Stimulated activated CD4-positive, alpha-beta T cell treated with anti-CD3 and anti-CD28 coated beads, Interleukin-12 subunit alpha, Interleukin-12 subunit beta, amount 100 ng/mL, for 48 hours (primary cell): Measurements from ENCODE around the gene DNAJC9.
"Not testable (repeated sequence)": the region's sequence is repeated elsewhere in the genome, so short reads cannot be mapped to it uniquely, and the experiment has no call there.

Experiments used
- DNase-seq, 3 donors: peaks; one replicate each; pipeline ENCODE4 v3.0.0-alpha.2; 2020; ENCODE audit warnings: low read depth in 2 of 3, low spot score in 1 of 3

Gene DNAJC9, protein sequence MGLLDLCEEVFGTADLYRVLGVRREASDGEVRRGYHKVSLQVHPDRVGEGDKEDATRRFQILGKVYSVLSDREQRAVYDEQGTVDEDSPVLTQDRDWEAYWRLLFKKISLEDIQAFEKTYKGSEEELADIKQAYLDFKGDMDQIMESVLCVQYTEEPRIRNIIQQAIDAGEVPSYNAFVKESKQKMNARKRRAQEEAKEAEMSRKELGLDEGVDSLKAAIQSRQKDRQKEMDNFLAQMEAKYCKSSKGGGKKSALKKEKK

DNA sequence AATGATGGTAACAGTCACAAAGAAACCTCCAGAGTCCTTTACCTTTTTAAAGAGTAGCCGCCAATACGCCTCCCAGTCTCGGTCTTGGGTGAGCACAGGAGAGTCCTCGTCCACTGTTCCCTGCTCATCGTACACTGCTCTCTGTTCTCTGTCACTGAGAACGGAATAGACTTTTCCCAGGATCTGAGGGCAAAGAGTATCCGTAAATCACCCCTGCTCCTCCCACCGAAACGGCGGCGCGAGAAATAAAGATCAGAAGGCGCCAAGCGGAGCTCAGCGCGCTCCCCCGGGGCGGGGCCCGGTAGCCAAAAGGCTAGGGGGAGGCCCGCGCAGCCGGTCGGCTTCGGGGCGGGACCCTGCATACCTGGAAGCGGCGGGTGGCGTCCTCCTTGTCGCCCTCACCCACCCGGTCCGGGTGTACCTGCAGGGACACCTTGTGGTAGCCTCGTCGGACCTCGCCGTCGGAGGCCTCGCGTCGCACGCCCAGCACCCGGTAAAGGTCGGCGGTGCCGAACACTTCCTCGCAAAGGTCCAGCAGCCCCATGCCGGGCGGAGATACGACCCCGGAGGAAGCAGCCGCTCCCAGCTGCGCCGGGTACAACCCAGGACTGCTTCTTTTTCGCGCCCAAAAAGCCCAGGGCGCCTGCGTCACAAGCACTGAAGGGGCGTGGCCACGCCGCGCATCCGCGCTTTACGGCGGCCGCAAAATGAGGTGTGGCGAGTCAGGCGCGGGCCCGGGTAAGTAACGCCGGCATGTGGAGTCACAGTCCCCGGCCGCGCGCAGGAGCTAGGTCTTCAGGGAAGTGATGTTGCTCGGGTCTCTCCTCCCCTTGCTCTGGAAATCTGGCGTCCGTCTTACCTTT lies at the start of gene DNAJC9:
TSS of gene DNAJC9 (minus strand) at position 610 of the 863 bp plus-strand sequence. CDS start at position 544, 66 bp downstream.
- peak; percentile 96 to 99 (median 96) for DNase-seq

DNA sequence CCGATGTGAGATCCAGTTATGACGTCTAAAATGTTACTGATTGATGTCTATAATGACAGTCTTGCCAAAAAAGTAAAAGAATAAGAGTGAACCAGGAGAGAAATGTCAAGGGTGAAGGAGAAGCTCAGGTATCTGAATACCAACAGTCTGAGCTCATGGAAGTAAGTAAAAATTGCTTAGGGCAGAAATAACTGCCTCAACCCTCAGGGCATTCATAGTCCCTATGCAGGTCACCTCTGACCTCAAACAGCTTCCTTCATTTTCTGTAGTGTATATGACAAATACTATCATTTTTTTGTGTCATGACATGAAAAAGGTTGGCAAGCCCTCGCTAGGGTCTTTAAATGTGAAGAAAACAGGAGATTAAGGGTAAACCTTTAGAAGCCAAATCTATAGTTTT lies 46.4 kb upstream of the DNAJC9 start:
- DNase-seq, result no peak

- DNase-seq, result no peak
Observed at GRCh38 chr10:73289958-73290357, 42.9 kb upstream of the DNAJC9 start.

- no peak for DNase-seq
Observed at GRCh38 chr10:73287441-73287840, 40.4 kb upstream of the DNAJC9 start.

- no peak for DNase-seq
Observed at GRCh38 chr10:73281097-73281496, 34.0 kb upstream of the DNAJC9 start.

GRCh38 chr10:73264423-73264822 lies 17.4 kb upstream of the DNAJC9 start:
- no peak for DNase-seq

DNA sequence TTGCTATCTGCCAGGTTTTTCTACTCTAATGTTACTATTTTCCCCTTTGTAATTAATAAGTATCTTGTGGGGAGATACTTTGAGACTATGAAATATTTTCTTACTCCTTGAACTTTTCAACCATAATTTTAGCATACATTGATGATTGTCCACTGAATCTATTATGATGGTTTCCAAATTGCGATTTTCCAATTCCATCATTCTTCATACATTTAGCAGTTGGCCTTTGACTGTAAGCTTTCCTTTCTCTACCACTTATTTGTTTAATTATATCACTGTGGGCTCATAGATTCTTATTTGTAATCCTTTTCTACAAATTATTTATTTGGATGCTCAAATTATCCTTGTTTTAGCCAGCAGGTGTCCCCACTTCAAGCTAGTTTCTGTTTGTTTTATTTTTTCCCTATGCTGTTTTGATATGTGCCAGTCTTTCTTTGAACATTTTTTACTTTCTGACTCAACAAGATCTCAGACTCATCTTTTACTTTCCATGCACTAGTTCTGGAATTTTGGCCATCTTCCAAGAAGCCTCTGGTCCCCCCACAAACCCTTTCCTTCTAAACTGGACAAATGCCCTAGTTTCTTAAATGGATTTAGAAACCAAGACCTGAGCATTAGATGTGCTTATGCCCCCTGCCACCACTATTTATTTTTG lies 16.8 kb upstream of the DNAJC9 start:
- no peak for DNase-seq

- no peak for DNase-seq
Observed at GRCh38 chr10:73262880-73263555, 16.0 kb upstream of the DNAJC9 start.

GRCh38 chr10:73262105-73262730 lies 15.2 kb upstream of the DNAJC9 start:
- DNase-seq, result no peak

DNA sequence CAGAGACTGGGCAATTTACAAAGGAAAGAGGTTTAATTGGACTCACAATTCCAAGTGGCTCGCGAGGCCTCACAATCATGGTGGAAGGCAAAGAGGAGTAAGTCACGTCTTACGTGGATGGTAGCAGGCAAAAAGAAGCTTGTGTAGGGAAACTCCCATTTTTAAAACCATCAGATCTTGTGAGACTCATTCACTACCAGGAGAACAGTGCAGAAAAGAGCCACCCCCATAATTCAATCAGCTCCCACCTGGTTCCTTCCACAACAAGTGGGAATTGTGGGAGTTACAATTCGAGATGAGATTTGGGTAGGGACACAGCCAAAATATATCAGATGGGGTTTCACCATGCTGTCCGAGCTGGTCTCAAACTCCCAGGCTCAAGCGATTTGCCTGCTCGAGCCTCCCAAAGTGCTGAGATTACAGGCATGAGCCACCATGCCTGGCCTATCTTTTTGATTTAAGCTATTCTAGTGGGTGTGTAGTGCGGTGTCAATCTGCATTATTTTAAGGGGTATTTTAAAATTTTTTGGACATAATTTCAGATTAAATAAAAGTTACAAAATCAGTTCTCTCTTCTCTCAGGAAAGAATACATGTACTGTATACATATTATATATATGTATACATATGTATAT lies 14.4 kb upstream of the DNAJC9 start:
- DNase-seq, result no peak

- not testable (repeated sequence) for DNase-seq
Observed at GRCh38 chr10:73258612-73259011, 11.6 kb upstream of the DNAJC9 start.

DNA sequence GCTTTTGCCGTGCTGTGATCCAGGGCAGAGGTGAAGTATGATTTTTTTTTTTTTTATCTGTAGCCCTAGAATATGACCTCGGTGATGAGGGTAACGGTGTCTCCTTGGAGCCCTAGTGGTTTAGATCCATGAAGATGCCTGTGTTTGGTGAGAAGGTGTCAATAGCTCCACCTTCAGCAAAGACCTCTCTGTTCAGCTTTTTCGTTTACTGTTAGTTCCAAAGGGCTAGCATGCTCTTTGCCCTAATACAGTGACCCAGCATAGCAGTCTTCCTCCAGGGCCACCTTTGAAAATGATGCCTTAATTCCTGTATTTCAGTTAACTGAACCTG lies 6.1 kb upstream of the DNAJC9 start:
- DNase-seq, result no peak

- peak; percentile 85 to 93 (median 86) for DNase-seq
Observed at GRCh38 chr10:73252445-73253224, 5.6 kb upstream of the DNAJC9 start, which contains the start of gene MRPS16. MRPS16 (minus strand) TSS chr10:73252644; CDS start chr10:73252482, 162 bp downstream.

DNA sequence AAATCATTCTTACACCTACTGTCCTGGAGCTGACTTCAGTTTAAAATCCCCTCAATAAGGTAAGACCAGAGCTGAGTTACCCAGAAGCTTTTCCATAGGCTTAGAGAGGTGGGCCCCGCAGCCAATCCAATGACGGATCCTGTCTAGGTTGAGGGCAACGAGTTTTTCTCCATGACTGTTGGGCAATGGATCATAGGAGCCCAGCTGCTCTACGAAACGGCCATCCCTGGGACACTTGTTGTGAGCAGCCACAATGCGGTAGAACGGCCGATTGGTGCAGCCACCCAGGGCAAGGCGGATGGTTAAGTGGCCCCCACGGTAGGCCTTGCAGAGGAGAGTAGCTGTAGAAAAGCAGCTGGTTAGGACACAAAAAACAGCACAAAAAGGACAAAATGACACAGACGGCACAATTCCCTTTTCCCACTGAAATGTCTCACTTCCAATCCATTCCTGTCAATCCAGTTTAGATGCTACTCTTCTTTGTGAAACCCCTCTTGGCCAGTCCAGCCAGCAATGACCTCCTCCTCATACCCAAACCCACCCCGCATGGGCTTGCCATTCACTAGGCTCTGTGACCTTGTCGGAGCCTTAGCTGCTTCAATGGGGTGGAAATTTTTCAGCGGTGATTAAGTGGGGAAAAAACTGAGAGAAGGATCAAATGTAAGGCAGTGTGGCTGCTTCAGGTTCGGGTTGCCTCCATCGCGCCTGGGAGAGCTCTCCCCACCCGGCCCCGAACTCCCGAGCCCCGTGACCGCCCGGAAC lies 4.8 kb upstream of the DNAJC9 start:
- peak in 1 of 3 donors; percentile 21 for DNase-seq

- DNase-seq, result no peak
Observed at GRCh38 chr10:73248259-73248724, 1.2 kb upstream of the DNAJC9 start.

GRCh38 chr10:73247509-73248258 lies 629 bp upstream of the DNAJC9 start:
- no peak for DNase-seq

DNA sequence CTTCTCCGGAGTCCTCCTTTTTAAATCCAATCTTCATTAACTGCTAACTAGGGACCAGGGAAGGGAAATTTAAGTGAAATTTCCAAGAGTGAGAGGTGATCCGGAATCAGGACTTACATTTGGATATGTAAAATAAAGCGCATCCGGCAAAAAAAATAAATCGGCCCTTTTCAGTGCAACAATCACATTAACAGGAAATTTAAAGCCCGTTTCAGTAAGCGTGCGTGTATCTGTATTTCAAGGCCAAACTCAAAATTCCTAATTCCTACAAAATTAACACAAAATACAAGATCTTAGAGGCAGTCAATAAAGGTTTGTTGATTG lies 771 bp downstream of the DNAJC9 start:
- no peak for DNase-seq

GRCh38 chr10:73244866-73245477 lies 2.1 kb downstream of the DNAJC9 start:
- DNase-seq, result no peak
